ENCODE data around the gene PTBP3. TPM values are rescaled to one million over a fixed set of nuclear protein-coding genes. Genes with fewer than 3 reads are reported as not detected.

PTBP3 gene
- 105 and 127 TPM in 2 replicates for polyA plus RNA-seq (2011; rRNA removed)
- 15.0 and 23.1 TPM in 2 replicates for polyA plus RNA-seq (2012; cell fraction: cytosol; rRNA removed)
- 19.0 and 21.9 TPM in 2 replicates for polyA plus RNA-seq (2012; cell fraction: nucleus; rRNA removed)
- 40.0 to 55.7 TPM (median 49.9 TPM) in 3 replicates for polyA plus RNA-seq (2017; fragmentation: RNase III; extraction: RNeasy Plus Mini Kit Qiagen cat#74134 plus additional on column Dnase treatment)
- polyA minus RNA-seq (2011; rRNA and poly(A)+ RNA removed), result 210 and 235 TPM in 2 replicates

- CTCF ChIA-PET, result interaction anchor here (0.5 to 2.5 kb wide), 39 partner anchors 8 to 574 kb away, joined by 3 to 19 read pairs (median 4); no protein-coding TSS in a partner anchor
- Histone ChIP-seq H3K27ac (peak within 1 kb of the TSS; percentile 97), H3K4me3 (peak within 1 kb of the TSS; percentile 81), H3K9me3 (no peaks in the 10 kb centered on the region), H3K4me1 (peaks cover 44% of the 10 kb centered on the region), H3K4me2 (peak within 1 kb of the TSS; percentile 88)
- DNase-seq (ENCODE audit: low read depth in 1 of 2, low spot score in 1 of 2), result peak; percentile 55 to 85
- POLR2A ChIA-PET, result interaction anchor here (0.6 to 1.9 kb wide), 21 partner anchors 9 to 245 kb away, joined by 3 to 22 read pairs (median 5); partner anchors contain the start of genes HSDL2 and SUSD1
- peak; percentile 83 to 84 for ATAC-seq
- WGBS (ENCODE audit: missing lambda C conversion rate), result under 1% methylated on average over 18 of the region's 90 CpGs
- no peak for FAIRE-seq
- TF ChIP-seq TP53 (CRISPR knock-in tag; IDR thresholded peaks at IDR 0.05) (no peak), CBX2 (IDR thresholded peaks at IDR 0.05; ENCODE audit: borderline replicate concordance, low read depth) (no peak), MAZ (IDR thresholded peaks at IDR 0.05; ENCODE audit: borderline replicate concordance, low read depth, low read length) (no peak), EP300 (IDR thresholded peaks at IDR 0.05) (no peak), NPAS2 (CRISPR knock-in tag; IDR thresholded peaks at IDR 0.05; ENCODE audit: borderline replicate concordance) (no peak), TFCP2L1 (CRISPR knock-in tag; IDR thresholded peaks at IDR 0.05) (no peak), JUN (IDR thresholded peaks at IDR 0.05) (peak; percentile 58 to 84; a peak in 4 of 5 replicates), RNF2 (IDR thresholded peaks at IDR 0.05; ENCODE audit: borderline replicate concordance, low read depth) (no peak), HOXB5 (CRISPR knock-in tag; IDR thresholded peaks at IDR 0.05) (no peak), CEBPB (IDR thresholded peaks at IDR 0.05) (no peak), PBX3 (IDR thresholded peaks at IDR 0.05) (no peak), BHLHE40 (IDR thresholded peaks at IDR 0.05; ENCODE audit: low read depth, low read length) (no peak), HOXA7 (CRISPR knock-in tag; IDR thresholded peaks at IDR 0.05) (no peak), ZC3H11A (IDR thresholded peaks at IDR 0.05) (no peak), HMGXB4 (CRISPR knock-in tag; IDR thresholded peaks at IDR 0.05; ENCODE audit: borderline replicate concordance) (no peak), ESRRA (IDR thresholded peaks at IDR 0.05; ENCODE audit: borderline replicate concordance, low read length) (no peak), GATA3 (IDR thresholded peaks at IDR 0.05; ENCODE audit: borderline replicate concordance) (no peak; the same call in 1 of the 2 replicates), SREBF2 (IDR thresholded peaks at IDR 0.05) (no peak), ELK1 (IDR thresholded peaks at IDR 0.05; ENCODE audit: low read depth, low read length) (no peak), RFX5 (IDR thresholded peaks at IDR 0.05) (no peak), HOXB13 (CRISPR knock-in tag; IDR thresholded peaks at IDR 0.05; ENCODE audit: low read depth) (no peak), RCOR1 (IDR thresholded peaks at IDR 0.05; ENCODE audit: low read depth, low read length) (no peak), MAX (IDR thresholded peaks at IDR 0.05) (peak; percentile 26), RARB (CRISPR knock-in tag; IDR thresholded peaks at IDR 0.05) (no peak), JUNB (IDR thresholded peaks at IDR 0.05) (no peak), NFE2L2 (conservative IDR thresholded peaks at IDR 0.05; ENCODE audit: low read length) (no peak), CTCF (IDR thresholded peaks at IDR 0.05) (no peak), BCL3 (IDR thresholded peaks at IDR 0.05) (peak; percentile 55; the same call in 1 of the 3 replicates), HES2 (IDR thresholded peaks at IDR 0.05) (no peak), ZFP36 (IDR thresholded peaks at IDR 0.05; ENCODE audit: borderline replicate concordance, partially characterized antibody) (no peak), E2F6 (IDR thresholded peaks at IDR 0.05; ENCODE audit: borderline replicate concordance, low read depth) (peak; percentile 32; the same call in 1 of the 2 replicates), POLR2AphosphoS2 (conservative IDR thresholded peaks at IDR 0.05; ENCODE audit: low read length) (no peak)
These were observed at the start of gene PTBP3 for GRCh38 chr9:112332977-112333638. TSS of gene PTBP3 (minus strand) at chr9:112333619. CDS start at chr9:112297865, 35,754 bp downstream.

All from A549 (cell line).